ENCODE data around the gene GPX4.

- TF ChIP-seq CTCF (IDR thresholded peaks at IDR 0.05; ENCODE audit: low read length) (no peak), EZH2 (IDR thresholded peaks at IDR 0.05; ENCODE audit: borderline replicate concordance, low read length) (no peak)
Observed at GRCh38 chr19:1085053-1085658, 18.6 kb upstream of the GPX4 start.

All from OCI-LY1 (cell line).